ENCODE results near the gene SNRPB. TPM values are rescaled to one million over a fixed set of nuclear protein-coding genes. Genes with fewer than 3 reads are reported as not detected.

SNRPB gene
- total RNA-seq, 1 donor from 2014 or later = 280 TPM

GRCh38 chr20:2429051-2429450 is 41.5 kb downstream of the SNRPB start:
- Histone ChIP-seq H3K36me3 (ENCODE audit: control insufficient read depth, insufficient read depth, low read length) (no peaks in the 10 kb centered on the region), H3K4me3 (ENCODE audit: low read depth, low read length) (no peak overlapping the region), H3K27me3 (ENCODE audit: control insufficient read depth, insufficient read depth, low read length) (no peaks in the 10 kb centered on the region)
- FAIRE-seq = no peak
- no peak for TF ChIP-seq CTCF (IDR thresholded peaks at IDR 0.05; ENCODE audit: insufficient read depth, low read length, severe bottlenecking)
- DNase-seq (ENCODE audit: low read depth) = no peak

DNA sequence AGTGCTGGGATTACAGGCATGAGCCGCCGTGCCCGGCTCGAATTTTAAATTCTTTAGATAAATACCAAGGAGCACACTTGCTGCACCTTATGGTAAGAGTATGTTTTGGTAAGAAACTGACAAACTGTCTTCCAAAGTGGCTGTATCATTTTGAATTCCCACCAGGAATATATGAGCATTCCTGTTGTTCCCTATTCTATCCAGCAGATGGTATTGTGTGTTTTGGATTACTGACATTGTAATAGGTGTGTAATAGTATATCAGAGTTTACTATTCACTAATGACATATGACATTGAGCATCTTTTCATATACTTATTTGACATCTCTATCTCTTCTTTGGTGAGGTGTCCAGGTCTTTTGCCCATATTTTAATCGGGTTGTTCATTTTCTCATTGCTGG is 49.3 kb downstream of the SNRPB start:
- FAIRE-seq = no peak
- TF ChIP-seq CTCF (IDR thresholded peaks at IDR 0.05; ENCODE audit: insufficient read depth, low read length, severe bottlenecking) = peak; percentile 14

GRCh38 chr20:2420510-2420909 is 50.1 kb downstream of the SNRPB start:
- TF ChIP-seq CTCF (IDR thresholded peaks at IDR 0.05; ENCODE audit: insufficient read depth, low read length, severe bottlenecking) = no peak
- H3K36me3 ChIP-seq (ENCODE audit: control insufficient read depth, insufficient read depth, low read length) = no peaks in the 10 kb centered on the region
- no peak overlapping the region for H3K4me3 ChIP-seq (ENCODE audit: low read depth, low read length)
- FAIRE-seq (no peak), DNase-seq (ENCODE audit: low read depth) (no peak)
- no peaks in the 10 kb centered on the region for H3K27me3 ChIP-seq (ENCODE audit: control insufficient read depth, insufficient read depth, low read length)

More for the DNA sequence above, 49.3 kb downstream of the SNRPB start:
- DNase-seq (ENCODE audit: low read depth) = peak; percentile 22
- no peaks in the 10 kb centered on the region for H3K27me3 ChIP-seq (ENCODE audit: control insufficient read depth, insufficient read depth, low read length)
- no peak overlapping the region for H3K4me3 ChIP-seq (ENCODE audit: low read depth, low read length)
- H3K36me3 ChIP-seq (ENCODE audit: control insufficient read depth, insufficient read depth, low read length) = no peaks in the 10 kb centered on the region

DNA sequence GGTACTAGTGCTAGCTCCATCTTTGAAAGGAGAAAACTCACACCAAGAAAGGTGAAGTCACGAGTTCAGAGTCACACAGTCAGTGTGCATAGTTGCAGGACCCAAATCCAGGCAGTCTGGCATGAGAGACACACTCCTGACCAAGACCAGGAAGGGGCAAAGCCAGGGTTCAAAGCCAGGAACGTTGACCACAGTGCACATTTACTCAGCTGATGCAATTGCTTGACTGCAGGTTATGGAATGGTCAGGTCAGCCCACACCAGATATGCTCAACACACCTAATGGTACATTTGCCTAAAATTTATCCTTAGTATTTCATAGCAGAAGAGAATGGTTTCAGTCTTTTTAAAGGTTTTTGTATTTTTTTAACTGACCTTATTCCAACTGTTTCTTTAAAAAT is 52.2 kb downstream of the SNRPB start:
- DNase-seq (ENCODE audit: low read depth) (no peak), FAIRE-seq (no peak)
- Histone ChIP-seq H3K36me3 (ENCODE audit: control insufficient read depth, insufficient read depth, low read length) (no peaks in the 10 kb centered on the region), H3K4me3 (ENCODE audit: low read depth, low read length) (no peak overlapping the region), H3K27me3 (ENCODE audit: control insufficient read depth, insufficient read depth, low read length) (peaks cover 2% of the 10 kb centered on the region)
- no peak for TF ChIP-seq CTCF (IDR thresholded peaks at IDR 0.05; ENCODE audit: insufficient read depth, low read length, severe bottlenecking)

GRCh38 chr20:2417213-2417541 is 53.4 kb downstream of the SNRPB start:
- TF ChIP-seq CTCF (IDR thresholded peaks at IDR 0.05; ENCODE audit: insufficient read depth, low read length, severe bottlenecking) = no peak
- DNase-seq (ENCODE audit: low read depth) (no peak), FAIRE-seq (no peak)
- Histone ChIP-seq H3K4me3 (ENCODE audit: low read depth, low read length) (no peak overlapping the region), H3K36me3 (ENCODE audit: control insufficient read depth, insufficient read depth, low read length) (no peaks in the 10 kb centered on the region), H3K27me3 (ENCODE audit: control insufficient read depth, insufficient read depth, low read length) (peaks cover 2% of the 10 kb centered on the region)

DNA sequence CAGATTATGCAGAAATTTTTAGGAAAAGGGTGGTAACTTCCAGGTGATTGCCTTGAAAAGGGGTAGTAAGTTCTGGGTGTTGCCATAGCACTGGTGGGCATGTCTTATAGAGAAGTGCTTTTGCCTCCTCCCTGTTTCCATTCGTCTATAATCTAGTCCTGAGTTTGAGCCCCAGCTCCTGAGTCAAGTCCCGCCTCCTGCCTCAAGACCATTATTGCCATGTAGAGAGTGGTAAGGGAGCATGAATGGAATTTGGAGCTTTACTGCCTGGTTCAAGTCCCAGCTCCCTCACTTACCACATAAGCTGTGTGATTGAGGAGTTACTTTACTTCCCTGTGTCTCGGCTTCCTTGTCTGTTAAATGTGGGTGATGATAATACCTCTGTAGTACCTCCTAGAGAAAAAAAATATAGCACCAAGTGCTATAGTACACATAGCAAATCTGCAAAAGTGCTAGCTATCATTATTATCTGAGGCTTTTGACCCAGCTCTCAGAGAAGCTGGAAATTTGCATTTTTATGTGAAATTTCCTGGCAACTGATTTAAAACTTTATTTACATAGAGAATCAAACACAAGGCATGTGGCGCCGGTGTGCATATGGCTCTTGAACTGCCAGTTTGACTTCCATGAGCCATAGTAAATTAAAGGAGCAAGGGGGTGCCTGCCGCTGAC is 53.9 kb downstream of the SNRPB start:
- DNase-seq (ENCODE audit: low read depth) (no peak), FAIRE-seq (no peak)
- Histone ChIP-seq H3K36me3 (ENCODE audit: control insufficient read depth, insufficient read depth, low read length) (no peaks in the 10 kb centered on the region), H3K27me3 (ENCODE audit: control insufficient read depth, insufficient read depth, low read length) (peaks cover 2% of the 10 kb centered on the region), H3K4me3 (ENCODE audit: low read depth, low read length) (no peak overlapping the region)
- TF ChIP-seq CTCF (IDR thresholded peaks at IDR 0.05; ENCODE audit: insufficient read depth, low read length, severe bottlenecking) = no peak
